Panc1 (cell line): ENCODE measurements around the gene VPS26A. TPM values are rescaled to one million over a fixed set of nuclear protein-coding genes. Genes with fewer than 3 reads are reported as not detected.

Experiments
- ATAC-seq: fragments of 200-7000 bp; cut with Tn5 transposase; 2 replicates; pipeline ENCODE4 v1.9.1; 2020; ENCODE audit warnings: mild to moderate bottlenecking, moderate library complexity
- BruUV-seq: library from RNA; stranded (reverse); fragments of 400-500 nt; replicated peaks from 2 replicates; lab custom pipeline; 2021; lab: Mats Ljungman, UMichigan
- CTCF ChIA-PET: fragments of 300-600 bp; sonication (Branson Sonifier 250); formaldehyde crosslinking; loops from one replicate; lab custom pipeline; 2022; ENCODE audit warnings: antibody characterized with exemption; lab: Charles Lee
- POLR2A ChIA-PET: fragments of 300-600 bp; sonication (Branson Sonifier 250); formaldehyde crosslinking; loops from one replicate; lab custom pipeline; 2022; ENCODE audit warnings: antibody characterized with exemption; lab: Charles Lee
- DNase-seq: peaks from one replicate; pipeline ENCODE4 v3.0.0-alpha.2; 2010; ENCODE audit warnings: low read depth, low spot score
- H3K27ac ChIP-seq: 2 replicates; pipeline ENCODE4 v1.5.1; 2011; ENCODE audit warnings: mild to moderate bottlenecking, low read length, inconsistent platforms
- H3K27me3 ChIP-seq: fragments of 200-500 bp; sonication (Bioruptor generic); 2 replicates; pipeline ENCODE4 v1.6.0; 2014; ENCODE audit warnings: low read length, inconsistent platforms; ENCODE audit not compliant: control insufficient read depth, insufficient read depth
- H3K36me3 ChIP-seq: fragments of 200-500 bp; sonication (Bioruptor generic); 2 replicates; pipeline ENCODE4 v1.5.1; 2014; ENCODE audit warnings: inconsistent platforms, mild to moderate bottlenecking, low read length, moderate library complexity; ENCODE audit not compliant: control insufficient read depth, insufficient read depth
- H3K4me1 ChIP-seq: 2 replicates; pipeline ENCODE4 v1.5.1; 2011; ENCODE audit warnings: inconsistent platforms, mild to moderate bottlenecking, low read length, moderate library complexity; ENCODE audit not compliant: control insufficient read depth, insufficient read depth
- H3K4me3 ChIP-seq, 2 experiments: 2 replicates each; pipeline ENCODE4 v1.5.1; 2011 to 2012; ENCODE audit warnings: low read depth in 2 of 2, low read length in 2 of 2, mild to moderate bottlenecking in 2 of 2, inconsistent platforms in 1 of 2, moderate library complexity in 1 of 2
- H3K9me3 ChIP-seq: fragments of 200-500 bp; sonication (Bioruptor generic); 2 replicates; pipeline ENCODE4 v1.5.1; 2014; ENCODE audit warnings: low read depth, mild to moderate bottlenecking, inconsistent platforms, low read length, moderate library complexity; ENCODE audit not compliant: control insufficient read depth, insufficient read depth
- CTCF ChIP-seq: fragments of 450-650 bp; IDR thresholded peaks from 2 replicates; pipeline ENCODE4 v1.5.1; 2017; ENCODE audit warnings: mild to moderate bottlenecking
- POLR2AphosphoS5 ChIP-seq: IDR thresholded peaks from 2 replicates; pipeline ENCODE4 v1.6.1; 2012; ENCODE audit warnings: mild to moderate bottlenecking, low read depth, low read length, moderate library complexity
- REST ChIP-seq, 2 experiments: IDR thresholded peaks; 2 replicates each; pipeline ENCODE4 v1.6.1; 2011 to 2012; ENCODE audit warnings: low read depth in 2 of 2, control low read depth in 1 of 2, low read length in 1 of 2, mild to moderate bottlenecking in 1 of 2, moderate library complexity in 1 of 2; ENCODE audit not compliant: insufficient read depth in 1 of 2
- SIN3A ChIP-seq: IDR thresholded peaks from 2 replicates; pipeline ENCODE4 v1.6.1; 2012; ENCODE audit warnings: low read depth, mild to moderate bottlenecking, low read length, moderate library complexity, borderline replicate concordance; ENCODE audit not compliant: insufficient read depth
- TCF7L2 ChIP-seq: IDR thresholded peaks from 2 replicates; pipeline ENCODE4 v1.6.1; 2011; ENCODE audit warnings: mild to moderate bottlenecking, low read depth, low read length, inconsistent platforms
- in situ Hi-C: cut with HindIII; loops from 2 replicates; pipeline ENCODE4 v1.10.0; 2016; ENCODE audit warnings: low sequenced_read_pairs, low pct_unique_long_range_greater_than_20kb
- intact Hi-C: fragments of 100-400 bp; cut with micrococcal nuclease; formaldehyde crosslinking; loops from one replicate; pipeline ENCODE4 v1.10.0; 2022; ENCODE audit not compliant: unreplicated experiment
- total RNA-seq: library from RNA; stranded (reverse); gene quantifications from one replicate; pipeline ENCODE4 v1.2.1, GENCODE V29; 2021; ENCODE audit not compliant: unreplicated experiment

The VPS26A gene
- total RNA-seq, 1 experiment from 2014 or later, result 88.9 TPM

- ChIA-PET POLR2A (no interaction called here), CTCF (no interaction called here)
- intact Hi-C loops, result no loop called here
- TF ChIP-seq SIN3A (no peak), CTCF (no peak), TCF7L2 (no peak), REST (IDR thresholded peaks at IDR 0.05; ENCODE audit: insufficient read depth in 1 of 2, low read depth in 2 of 2, low read length in 1 of 2) (no peak), POLR2AphosphoS5 (no peak)
- Histone ChIP-seq H3K27ac (no peak overlapping the region), H3K9me3 (no peaks in the 10 kb centered on the region), H3K27me3 (no peaks in the 10 kb centered on the region), H3K4me3 (no peak overlapping the region), H3K4me1 (no peaks in the 10 kb centered on the region), H3K36me3 (no peaks in the 10 kb centered on the region)
- in situ Hi-C loops, result no loop called here
- BruUV-seq, result no TSS peak
- ATAC-seq (no peak), DNase-seq (no peak)
Measured at GRCh38 chr10:69146759-69147158, 22.8 kb downstream of the VPS26A start.

GRCh38 chr10:69151984-69152383 lies 28.0 kb downstream of the VPS26A start:
- Histone ChIP-seq H3K27me3 (no peaks in the 10 kb centered on the region), H3K4me3 (no peak overlapping the region), H3K27ac (no peak overlapping the region), H3K36me3 (no peaks in the 10 kb centered on the region), H3K4me1 (no peaks in the 10 kb centered on the region), H3K9me3 (no peaks in the 10 kb centered on the region)
- in situ Hi-C loops, result no loop called here
- ChIA-PET POLR2A (interaction anchor here (0.6 kb wide), 1 partner anchor 63 kb away, joined by 3 read pairs; no protein-coding TSS in a partner anchor), CTCF (no interaction called here)
- intact Hi-C loops, result no loop called here
- ATAC-seq (no peak), DNase-seq (no peak)
- BruUV-seq, result TSS peak; percentile 41
- TF ChIP-seq REST (IDR thresholded peaks at IDR 0.05; ENCODE audit: insufficient read depth in 1 of 2, low read depth in 2 of 2, low read length in 1 of 2), result no peak
- TF ChIP-seq SIN3A, result no peak
- TF ChIP-seq CTCF, result no peak
- no peak for TF ChIP-seq TCF7L2
- TF ChIP-seq POLR2AphosphoS5, result no peak
